Raji (cell line): ENCODE data around the gene GLRA3.

Experiments used
- POLR2A ChIP-seq: IDR thresholded peaks from 2 replicates; pipeline ENCODE4 v1.6.1; 2011; ENCODE audit warnings: low read depth, low read length, control low read depth; ENCODE audit not compliant: insufficient read depth

Gene GLRA3

GRCh38 chr4:174604198-174604597 is 224.8 kb downstream of the GLRA3 start:
- no peak for TF ChIP-seq POLR2A

- TF ChIP-seq POLR2A = no peak
Measured at GRCh38 chr4:174600391-174600790, 228.7 kb downstream of the GLRA3 start.

- no peak for TF ChIP-seq POLR2A
Measured at GRCh38 chr4:174598800-174599199, 230.2 kb downstream of the GLRA3 start.

GRCh38 chr4:174596513-174596912 is 232.5 kb downstream of the GLRA3 start:
- TF ChIP-seq POLR2A = no peak

GRCh38 chr4:174595141-174595929 is 233.7 kb downstream of the GLRA3 start:
- TF ChIP-seq POLR2A = no peak

GRCh38 chr4:174593701-174594100 is 235.3 kb downstream of the GLRA3 start:
- no peak for TF ChIP-seq POLR2A

- TF ChIP-seq POLR2A = no peak
Measured at GRCh38 chr4:174592985-174593335, 236.1 kb downstream of the GLRA3 start.

GRCh38 chr4:174592256-174592984 is 236.6 kb downstream of the GLRA3 start:
- no peak for TF ChIP-seq POLR2A

- TF ChIP-seq POLR2A = no peak
Measured at GRCh38 chr4:174591243-174592021, 237.6 kb downstream of the GLRA3 start.

- TF ChIP-seq POLR2A = no peak
Measured at GRCh38 chr4:174590336-174590735, 238.7 kb downstream of the GLRA3 start.
